ENCODE data around the gene GSTM2. TPM values are rescaled to one million over a fixed set of nuclear protein-coding genes. Genes with fewer than 3 reads are reported as not detected.
"Not testable (repeated sequence)": the region's sequence is repeated elsewhere in the genome, so short reads cannot be mapped to it uniquely, and the experiment has no call there.

Gene GSTM2
- total RNA-seq, 1 donor: 16.8 TPM

DNA sequence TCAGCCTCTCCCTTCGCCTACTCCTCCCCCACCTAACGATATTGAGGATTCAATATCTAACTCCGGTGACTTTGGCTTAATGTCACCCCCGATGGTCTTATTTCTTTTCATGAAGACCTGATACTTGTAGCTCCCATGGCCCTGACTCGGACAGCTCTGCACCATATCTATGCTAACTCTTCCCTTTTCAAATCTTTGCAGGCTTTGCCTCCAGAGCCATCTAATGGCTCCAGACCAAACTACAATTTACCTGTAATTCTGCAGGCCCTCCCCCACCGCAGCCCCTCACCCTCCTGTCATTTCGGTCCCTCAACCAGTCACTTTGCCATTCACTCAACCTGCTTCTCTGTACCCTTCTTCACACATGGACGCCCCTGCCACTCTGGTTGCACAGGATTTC is 36.3 kb downstream of the GSTM2 start:
- TF ChIP-seq, protein P1, sequence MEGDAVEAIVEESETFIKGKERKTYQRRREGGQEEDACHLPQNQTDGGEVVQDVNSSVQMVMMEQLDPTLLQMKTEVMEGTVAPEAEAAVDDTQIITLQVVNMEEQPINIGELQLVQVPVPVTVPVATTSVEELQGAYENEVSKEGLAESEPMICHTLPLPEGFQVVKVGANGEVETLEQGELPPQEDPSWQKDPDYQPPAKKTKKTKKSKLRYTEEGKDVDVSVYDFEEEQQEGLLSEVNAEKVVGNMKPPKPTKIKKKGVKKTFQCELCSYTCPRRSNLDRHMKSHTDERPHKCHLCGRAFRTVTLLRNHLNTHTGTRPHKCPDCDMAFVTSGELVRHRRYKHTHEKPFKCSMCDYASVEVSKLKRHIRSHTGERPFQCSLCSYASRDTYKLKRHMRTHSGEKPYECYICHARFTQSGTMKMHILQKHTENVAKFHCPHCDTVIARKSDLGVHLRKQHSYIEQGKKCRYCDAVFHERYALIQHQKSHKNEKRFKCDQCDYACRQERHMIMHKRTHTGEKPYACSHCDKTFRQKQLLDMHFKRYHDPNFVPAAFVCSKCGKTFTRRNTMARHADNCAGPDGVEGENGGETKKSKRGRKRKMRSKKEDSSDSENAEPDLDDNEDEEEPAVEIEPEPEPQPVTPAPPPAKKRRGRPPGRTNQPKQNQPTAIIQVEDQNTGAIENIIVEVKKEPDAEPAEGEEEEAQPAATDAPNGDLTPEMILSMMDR (IDR thresholded peaks at IDR 0.05; ENCODE audit: insufficient read depth, low read depth, low read length): no peak
- no peak overlapping the region for H3K4me3 ChIP-seq (ENCODE audit: low read depth, low read length)
- DNase-seq (ENCODE audit: low read depth): no peak

DNA sequence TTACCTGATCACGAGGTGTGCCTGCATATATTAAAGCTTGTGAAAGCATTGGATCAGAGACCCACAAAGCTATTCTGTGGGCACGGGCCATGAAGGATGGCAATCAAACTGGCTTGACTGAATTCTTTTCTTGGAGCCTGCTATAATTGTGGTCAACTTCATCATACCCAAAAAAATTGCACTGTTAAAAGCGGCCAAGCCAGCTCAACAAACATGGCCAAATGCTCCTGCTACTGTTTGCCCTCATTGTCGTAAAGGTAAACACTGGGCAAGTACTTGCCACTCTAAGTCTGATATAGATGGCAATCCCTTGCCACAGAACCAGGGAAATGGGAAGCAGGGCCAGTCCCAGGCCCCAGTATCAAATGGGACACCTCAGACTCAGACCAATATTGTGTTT is 37.6 kb downstream of the GSTM2 start:
- TF ChIP-seq, protein P1 (IDR thresholded peaks at IDR 0.05; ENCODE audit: insufficient read depth, low read depth, low read length): no peak
- no peak for DNase-seq (ENCODE audit: low read depth)
- H3K4me3 ChIP-seq (ENCODE audit: low read depth, low read length): no peak overlapping the region

DNA sequence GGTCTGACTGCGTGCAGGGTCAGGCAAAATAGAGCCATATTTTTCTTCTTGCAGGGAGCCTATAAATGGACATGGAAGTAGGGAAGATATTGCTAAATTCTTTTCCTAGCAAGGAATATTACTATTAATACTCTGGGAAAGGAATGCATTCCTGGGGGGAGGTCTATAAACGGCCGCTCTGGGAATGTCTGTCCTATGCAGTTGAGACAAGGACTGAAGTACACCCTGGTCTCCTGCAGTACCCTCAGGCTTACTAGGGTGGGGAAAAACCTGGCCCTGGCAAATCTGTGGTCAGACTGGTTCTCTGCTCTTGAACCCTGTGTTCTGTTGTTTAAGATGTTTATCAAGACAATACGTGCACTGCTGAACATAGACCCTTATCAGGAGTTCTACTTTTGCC is 41.1 kb downstream of the GSTM2 start:
- DNase-seq (ENCODE audit: low read depth): not testable (repeated sequence)

DNA sequence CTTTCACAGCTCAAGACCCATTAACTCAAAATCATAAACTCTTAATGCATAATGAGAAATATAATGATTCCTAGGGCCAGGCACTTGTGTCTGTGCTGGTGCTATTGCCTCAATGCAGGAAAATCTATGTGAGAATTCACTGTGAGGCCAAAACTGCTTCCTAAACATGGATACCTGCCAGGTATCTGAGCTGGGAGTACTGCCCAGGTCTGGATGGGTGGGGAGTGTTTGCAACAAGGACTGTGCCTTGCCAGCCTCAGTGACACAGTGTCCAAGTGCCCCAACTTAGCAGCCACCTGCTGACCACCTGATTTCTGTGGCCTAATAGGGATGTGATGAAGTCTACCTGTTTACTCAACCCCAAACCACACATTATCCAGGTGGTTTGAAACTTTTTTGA is 42.0 kb downstream of the GSTM2 start:
- DNase-seq (ENCODE audit: low read depth); H3K4me3 ChIP-seq (ENCODE audit: low read depth, low read length): not testable (repeated sequence)

More for the DNA sequence above, 41.1 kb downstream of the GSTM2 start:
- H3K4me3 ChIP-seq (ENCODE audit: low read depth, low read length): not testable (repeated sequence)

DNA sequence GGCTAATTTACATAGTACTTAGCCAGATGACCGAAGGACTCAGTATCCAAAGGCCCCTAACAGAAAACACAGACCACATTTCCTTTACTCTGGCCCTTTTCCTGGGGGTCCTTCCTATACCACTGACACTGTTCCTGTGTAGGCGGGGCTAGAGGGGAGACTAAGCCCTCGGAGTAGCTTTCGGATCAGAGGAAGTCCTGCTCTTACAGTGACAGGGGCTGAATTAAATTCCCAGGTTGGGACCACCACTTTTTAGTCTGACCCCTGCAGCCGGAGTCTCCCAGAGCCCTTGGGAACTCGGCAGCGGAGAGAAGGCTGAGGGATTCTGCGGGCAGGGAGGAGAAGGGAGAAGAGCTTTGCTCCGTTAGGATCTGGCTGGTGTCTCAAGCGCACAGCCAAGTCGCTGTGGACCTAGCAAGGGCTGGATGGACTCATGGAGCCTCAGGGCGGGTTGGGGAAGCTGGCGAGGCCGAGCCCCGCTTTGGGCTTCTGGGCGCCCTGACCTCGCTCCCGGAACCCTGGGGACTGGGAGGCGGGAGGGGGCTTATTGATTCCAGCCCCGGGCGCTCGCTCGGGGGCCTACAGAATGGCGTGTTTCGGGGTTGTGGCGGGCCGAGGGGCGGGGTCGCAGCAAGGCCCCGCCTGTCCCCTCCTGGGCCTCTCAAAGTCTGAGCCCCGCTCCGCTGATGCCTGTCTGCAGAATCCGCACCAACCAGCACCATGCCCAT is 43.9 kb downstream of the GSTM2 start, which contains the start of gene GSTM5:
Gene GSTM5, plus strand, starts transcription at position 659 of the 728 bp plus-strand sequence. Its CDS starts 62 bp downstream, at position 721.
- DNase-seq (ENCODE audit: low read depth): not testable (repeated sequence)
- peak within 1 kb of the TSS; percentile 36 for H3K4me3 ChIP-seq (ENCODE audit: low read depth, low read length)

DNA sequence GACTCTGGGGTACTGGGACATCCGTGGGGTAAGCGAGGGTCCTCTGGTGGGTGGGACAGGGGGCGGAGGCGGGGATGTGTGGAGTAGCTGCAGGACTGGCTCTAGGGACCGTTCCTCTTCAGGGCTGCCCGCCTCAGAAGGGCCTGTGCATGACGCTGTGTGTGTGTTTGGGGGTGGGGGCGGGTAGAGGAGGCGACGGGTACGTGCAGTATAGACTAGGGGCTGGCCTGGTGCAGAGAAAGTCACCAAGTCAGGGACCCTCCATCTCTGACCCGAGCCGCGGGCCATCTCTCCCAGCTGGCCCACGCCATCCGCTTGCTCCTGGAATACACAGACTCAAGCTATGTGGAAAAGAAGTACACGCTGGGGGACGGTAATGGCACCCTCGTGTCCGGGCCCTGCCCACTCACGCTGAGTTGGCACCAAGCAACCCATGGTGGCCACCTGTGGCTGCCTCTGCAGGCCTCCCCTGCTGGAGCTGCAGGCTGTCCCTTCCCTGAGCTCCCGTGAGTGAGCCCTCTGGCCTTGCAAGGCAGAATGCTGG is 44.5 kb downstream of the GSTM2 start:
- H3K4me3 ChIP-seq (ENCODE audit: low read depth, low read length): peak overlapping the region; percentile 36
- TF ChIP-seq, protein P1 (IDR thresholded peaks at IDR 0.05; ENCODE audit: insufficient read depth, low read depth, low read length): no peak
- DNase-seq (ENCODE audit: low read depth): no peak

DNA sequence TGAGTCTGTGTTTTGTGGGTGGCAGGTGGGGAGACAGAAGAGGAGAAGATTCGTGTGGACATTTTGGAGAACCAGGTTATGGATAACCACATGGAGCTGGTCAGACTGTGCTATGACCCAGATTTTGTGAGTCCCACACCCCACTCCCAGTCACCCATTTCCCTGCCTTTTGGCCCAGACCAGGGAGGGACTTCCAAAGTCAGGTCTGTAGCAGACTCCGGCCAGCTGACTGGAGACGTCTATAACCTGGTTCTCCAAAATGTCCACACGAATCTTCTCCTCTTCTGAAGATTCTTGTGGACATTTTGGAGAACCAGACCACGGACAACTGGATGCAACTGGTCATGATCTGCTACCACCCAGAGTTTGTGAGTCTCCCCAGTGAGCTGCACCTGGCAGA is 45.8 kb downstream of the GSTM2 start:
- TF ChIP-seq, protein P1 (IDR thresholded peaks at IDR 0.05; ENCODE audit: insufficient read depth, low read depth, low read length): no peak
- no peak overlapping the region for H3K4me3 ChIP-seq (ENCODE audit: low read depth, low read length)
- no peak for DNase-seq (ENCODE audit: low read depth)

DNA sequence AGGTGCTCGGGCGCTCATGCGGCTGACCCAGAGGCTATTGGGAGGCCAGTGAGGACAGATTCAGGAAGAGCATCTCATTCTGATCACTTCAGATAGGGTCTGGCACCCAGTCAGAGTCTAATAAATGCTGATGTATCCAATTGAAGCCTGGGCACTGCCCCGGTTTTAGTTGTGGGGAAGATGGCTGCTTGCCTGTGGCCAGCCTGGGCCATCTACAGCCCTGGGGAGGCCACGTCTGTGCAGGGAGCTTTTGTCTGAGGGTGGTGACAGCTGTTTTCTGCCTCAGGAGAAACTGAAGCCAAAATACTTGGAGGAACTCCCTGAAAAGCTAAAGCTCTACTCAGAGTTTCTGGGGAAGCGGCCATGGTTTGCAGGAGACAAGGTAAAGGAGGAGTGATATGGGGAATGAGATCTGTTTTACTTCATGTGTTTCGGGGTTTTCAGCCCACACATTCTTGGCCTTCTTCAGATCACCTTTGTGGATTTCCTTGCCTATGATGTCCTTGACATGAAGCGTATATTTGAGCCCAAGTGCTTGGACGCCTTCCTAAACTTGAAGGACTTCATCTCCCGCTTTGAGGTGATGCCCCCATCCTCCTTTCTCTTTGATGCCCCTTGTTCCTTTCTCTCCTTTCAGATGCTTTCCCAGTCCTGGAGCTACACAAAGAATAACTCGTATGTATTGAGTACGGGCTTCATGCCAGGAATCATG is 47.0 kb downstream of the GSTM2 start:
- no peak overlapping the region for H3K4me3 ChIP-seq (ENCODE audit: low read depth, low read length)
- DNase-seq (ENCODE audit: low read depth): no peak
- TF ChIP-seq, protein P1 (IDR thresholded peaks at IDR 0.05; ENCODE audit: insufficient read depth, low read depth, low read length): no peak

All from fibroblast of villous mesenchyme (primary cell).